Measurements from ENCODE around the gene WWOX. TPM values are rescaled to one million over a fixed set of nuclear protein-coding genes. Genes with fewer than 3 reads are reported as not detected.

The WWOX gene
- total RNA-seq, 1 donor: 24.2 TPM

DNA sequence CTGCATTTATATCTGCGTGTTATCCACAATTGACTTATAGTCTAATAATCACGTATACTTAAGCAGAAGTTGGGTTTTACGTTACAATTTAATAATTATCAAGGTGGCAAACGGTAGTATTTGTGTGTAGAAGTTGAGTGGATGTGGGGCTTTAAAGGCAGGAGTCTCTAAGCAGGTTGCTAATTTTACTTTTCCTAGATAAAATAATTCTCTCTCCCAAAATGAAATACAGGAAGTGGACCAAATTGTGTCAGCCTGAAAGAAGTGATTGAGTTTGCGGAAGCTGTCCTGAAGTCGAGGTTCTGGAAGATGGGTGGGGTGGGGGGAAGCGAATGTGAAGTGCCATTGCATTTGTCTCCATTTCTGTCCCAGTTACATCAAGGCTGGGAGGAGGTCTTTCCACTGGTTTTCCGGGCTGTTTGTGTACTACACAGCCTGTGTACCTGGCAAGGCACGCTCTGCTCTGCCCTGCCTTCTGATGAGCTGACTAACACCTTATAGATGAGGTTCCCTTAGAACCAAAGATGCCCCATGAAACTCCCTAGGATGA is 385.1 kb downstream of the WWOX start:
- TF ChIP-seq, protein P1, sequence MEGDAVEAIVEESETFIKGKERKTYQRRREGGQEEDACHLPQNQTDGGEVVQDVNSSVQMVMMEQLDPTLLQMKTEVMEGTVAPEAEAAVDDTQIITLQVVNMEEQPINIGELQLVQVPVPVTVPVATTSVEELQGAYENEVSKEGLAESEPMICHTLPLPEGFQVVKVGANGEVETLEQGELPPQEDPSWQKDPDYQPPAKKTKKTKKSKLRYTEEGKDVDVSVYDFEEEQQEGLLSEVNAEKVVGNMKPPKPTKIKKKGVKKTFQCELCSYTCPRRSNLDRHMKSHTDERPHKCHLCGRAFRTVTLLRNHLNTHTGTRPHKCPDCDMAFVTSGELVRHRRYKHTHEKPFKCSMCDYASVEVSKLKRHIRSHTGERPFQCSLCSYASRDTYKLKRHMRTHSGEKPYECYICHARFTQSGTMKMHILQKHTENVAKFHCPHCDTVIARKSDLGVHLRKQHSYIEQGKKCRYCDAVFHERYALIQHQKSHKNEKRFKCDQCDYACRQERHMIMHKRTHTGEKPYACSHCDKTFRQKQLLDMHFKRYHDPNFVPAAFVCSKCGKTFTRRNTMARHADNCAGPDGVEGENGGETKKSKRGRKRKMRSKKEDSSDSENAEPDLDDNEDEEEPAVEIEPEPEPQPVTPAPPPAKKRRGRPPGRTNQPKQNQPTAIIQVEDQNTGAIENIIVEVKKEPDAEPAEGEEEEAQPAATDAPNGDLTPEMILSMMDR (IDR thresholded peaks at IDR 0.05; ENCODE audit: insufficient read depth, low read length): no peak
- no peak overlapping the region for H3K4me3 ChIP-seq (ENCODE audit: low read depth, low read length)
- no peak for DNase-seq (ENCODE audit: low read depth)

- no peak overlapping the region for H3K4me3 ChIP-seq (ENCODE audit: low read depth, low read length)
- TF ChIP-seq, protein P1 (IDR thresholded peaks at IDR 0.05; ENCODE audit: insufficient read depth, low read length): no peak
- no peak for DNase-seq (ENCODE audit: low read depth)
Measured at GRCh38 chr16:78485188-78485916, 385.9 kb downstream of the WWOX start.

- H3K4me3 ChIP-seq (ENCODE audit: low read depth, low read length): no peak overlapping the region
- no peak for DNase-seq (ENCODE audit: low read depth)
- TF ChIP-seq, protein P1 (IDR thresholded peaks at IDR 0.05; ENCODE audit: insufficient read depth, low read length): no peak
Measured at GRCh38 chr16:78485917-78486257, 386.4 kb downstream of the WWOX start.

DNA sequence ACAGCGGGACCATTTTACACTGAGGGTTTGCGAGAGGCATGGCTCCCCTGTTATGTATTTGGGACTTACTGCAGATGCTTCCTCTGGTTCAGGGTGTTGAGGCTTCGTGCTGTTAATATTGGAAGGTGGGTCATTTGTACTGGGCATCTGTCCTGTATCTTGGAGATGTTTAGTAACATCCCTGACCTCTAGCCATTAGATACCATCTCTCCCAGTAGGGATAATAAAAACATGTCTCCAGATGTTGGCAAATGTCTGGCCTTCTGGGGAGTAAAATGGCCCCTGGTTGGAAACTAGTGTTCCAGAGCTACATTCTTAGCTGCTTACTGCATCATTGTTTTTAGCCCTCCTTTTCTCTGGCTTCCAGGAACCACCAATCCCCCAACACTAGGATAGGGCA is 388.0 kb downstream of the WWOX start:
- H3K4me3 ChIP-seq (ENCODE audit: low read depth, low read length): no peak overlapping the region
- no peak for DNase-seq (ENCODE audit: low read depth)
- TF ChIP-seq, protein P1 (IDR thresholded peaks at IDR 0.05; ENCODE audit: insufficient read depth, low read length): no peak

DNA sequence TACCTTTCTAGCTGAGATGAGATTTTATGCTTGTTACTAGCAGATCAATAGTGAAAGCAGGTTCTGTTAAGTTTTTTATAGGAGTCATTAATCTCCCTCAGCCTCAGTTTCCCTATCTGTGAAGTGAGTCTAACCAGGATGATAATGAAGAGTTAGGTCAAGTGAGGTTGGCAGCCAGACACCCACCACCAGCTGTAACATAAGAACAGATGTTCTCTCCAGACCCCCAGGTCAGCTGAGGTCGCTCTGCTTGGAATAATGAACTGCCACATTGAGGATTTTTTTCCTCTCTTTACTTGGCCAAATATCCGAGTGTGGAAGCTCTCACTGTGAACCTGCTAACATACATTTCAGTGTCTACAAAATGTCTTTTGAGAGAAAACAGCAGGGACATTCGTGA is 389.6 kb downstream of the WWOX start:
- no peak overlapping the region for H3K4me3 ChIP-seq (ENCODE audit: low read depth, low read length)
- no peak for DNase-seq (ENCODE audit: low read depth)
- TF ChIP-seq, protein P1 (IDR thresholded peaks at IDR 0.05; ENCODE audit: insufficient read depth, low read length): no peak

DNA sequence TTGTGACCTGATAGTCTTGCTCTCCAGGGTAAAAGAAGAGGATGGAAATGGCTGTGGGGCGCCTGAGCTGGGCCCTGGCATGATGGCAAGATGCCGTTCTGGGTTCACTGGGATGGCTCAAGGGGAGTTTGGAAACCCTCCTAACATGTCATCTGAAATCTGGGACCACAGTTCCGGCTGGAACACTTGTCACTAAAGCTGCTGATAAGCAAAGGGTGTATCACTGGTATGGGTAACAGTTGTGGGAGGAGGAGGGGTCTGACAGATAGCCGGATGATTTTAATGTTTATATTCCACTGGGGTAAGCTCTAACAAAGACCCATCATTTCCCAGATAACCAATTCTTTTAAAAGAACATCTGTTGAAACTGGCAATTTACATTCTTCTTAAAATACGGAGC is 390.2 kb downstream of the WWOX start:
- H3K4me3 ChIP-seq (ENCODE audit: low read depth, low read length): no peak overlapping the region
- no peak for DNase-seq (ENCODE audit: low read depth)
- TF ChIP-seq, protein P1 (IDR thresholded peaks at IDR 0.05; ENCODE audit: insufficient read depth, low read length): no peak

DNA sequence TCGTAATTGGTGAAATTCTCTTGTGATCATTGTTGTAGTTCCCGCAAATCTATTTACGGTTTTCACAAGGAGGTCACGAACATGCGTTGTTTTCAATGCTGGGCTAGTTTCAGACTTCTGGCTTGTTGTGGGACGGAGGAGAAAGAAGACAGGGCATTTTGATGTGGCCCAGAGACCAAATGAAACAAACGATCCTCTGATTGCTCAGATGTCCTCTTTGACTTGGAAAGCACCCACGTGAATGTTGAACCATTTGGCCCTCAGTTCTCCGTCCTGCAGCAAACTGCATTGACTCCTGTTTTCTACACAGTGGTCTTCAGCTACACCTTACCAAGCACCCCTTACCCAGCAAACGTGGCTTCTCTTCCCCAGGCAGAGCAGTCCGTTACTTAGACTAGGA is 391.0 kb downstream of the WWOX start:
- H3K4me3 ChIP-seq (ENCODE audit: low read depth, low read length): no peak overlapping the region
- TF ChIP-seq, protein P1 (IDR thresholded peaks at IDR 0.05; ENCODE audit: insufficient read depth, low read length): no peak
- no peak for DNase-seq (ENCODE audit: low read depth)
